DND-41 (cell line): ENCODE results near the gene FAM184B.
"Not testable (repeated sequence)": the region's sequence is repeated elsewhere in the genome, so short reads cannot be mapped to it uniquely, and the experiment has no call there.

Experiments
- ATAC-seq: fragments of 200-7000 bp; cut with Tn5 transposase; 3 replicates; pipeline ENCODE4 v1.9.1; 2021; ENCODE audit warnings: low read depth; ENCODE audit not compliant: insufficient read depth
- DNase-seq: peaks from one replicate; pipeline ENCODE4 v3.0.0-alpha.2; 2020
- H2AFZ ChIP-seq: 2 replicates; pipeline ENCODE4 v1.6.0; 2012; ENCODE audit warnings: low read depth, low read length
- H3K27ac ChIP-seq: 2 replicates; pipeline ENCODE4 v1.5.1; 2012; ENCODE audit warnings: low read length, inconsistent platforms
- H3K27me3 ChIP-seq: fragments of 200-600 bp; sonication (generic); 2 replicates; pipeline ENCODE4 v1.6.0; 2012; ENCODE audit warnings: low read length, mild to moderate bottlenecking, inconsistent platforms; ENCODE audit not compliant: insufficient read depth, poor library complexity
- H3K36me3 ChIP-seq: 2 replicates; pipeline ENCODE4 v1.5.1; 2012; ENCODE audit warnings: low read length, inconsistent platforms; ENCODE audit not compliant: insufficient read depth
- H3K4me1 ChIP-seq: 2 replicates; pipeline ENCODE4 v1.5.1; 2012; ENCODE audit warnings: mild to moderate bottlenecking, low read length; ENCODE audit not compliant: insufficient read depth
- H3K4me2 ChIP-seq: 2 replicates; pipeline ENCODE4 v1.6.0; 2012; ENCODE audit warnings: mild to moderate bottlenecking, moderate library complexity, low read length, inconsistent platforms; ENCODE audit not compliant: insufficient read depth
- H3K4me3 ChIP-seq, 2 experiments: fragments of 200-600 bp in 1 of 2; shearing (Covaris generic) in 1 of 2; 2 replicates each; pipeline ENCODE4 v1.5.1; 2012 to 2016; ENCODE audit warnings: inconsistent platforms in 2 of 2, low read length in 2 of 2, mild to moderate bottlenecking in 2 of 2, low read depth in 1 of 2, moderate library complexity in 1 of 2
- H3K79me2 ChIP-seq: 2 replicates; pipeline ENCODE4 v1.6.0; 2012; ENCODE audit warnings: low read length, inconsistent platforms; ENCODE audit not compliant: insufficient read depth
- H3K9ac ChIP-seq: 2 replicates; pipeline ENCODE4 v1.6.0; 2012; ENCODE audit warnings: low read depth, mild to moderate bottlenecking, inconsistent platforms, low read length, moderate library complexity
- H3K9me3 ChIP-seq: 2 replicates; pipeline ENCODE4 v1.5.1; 2012; ENCODE audit warnings: low read length, moderate library complexity, mild to moderate bottlenecking, inconsistent platforms; ENCODE audit not compliant: insufficient read depth, severe bottlenecking
- H4K20me1 ChIP-seq: 2 replicates; pipeline ENCODE4 v1.6.0; 2012; ENCODE audit warnings: low read length; ENCODE audit not compliant: insufficient read depth
- CTCF ChIP-seq: IDR thresholded peaks from 2 replicates; pipeline ENCODE4 v1.5.1; 2012; ENCODE audit warnings: borderline replicate concordance, low read length, moderate library complexity, mild to moderate bottlenecking; ENCODE audit not compliant: poor library complexity, severe bottlenecking; ENCODE audit errors: extremely low read depth
- EZH2 ChIP-seq: IDR thresholded peaks from 3 replicates; pipeline ENCODE4 v1.6.1; 2012; ENCODE audit warnings: borderline replicate concordance, low read depth, mild to moderate bottlenecking, moderate library complexity, low read length, inconsistent platforms; ENCODE audit not compliant: severe bottlenecking

The FAM184B gene

GRCh38 chr4:17715511-17715910, 65.9 kb downstream of the FAM184B start:
- Histone ChIP-seq H3K27me3 (no peaks in the 10 kb centered on the region), H3K9ac (no peak overlapping the region), H3K9me3 (no peaks in the 10 kb centered on the region), H3K36me3 (no peaks in the 10 kb centered on the region), H3K4me2 (no peak overlapping the region), H3K4me1 (no peaks in the 10 kb centered on the region), H3K4me3 (no peak overlapping the region), H3K79me2 (no peaks in the 10 kb centered on the region), H2AFZ (no peak overlapping the region), H4K20me1 (no peaks in the 10 kb centered on the region), H3K27ac (no peak overlapping the region)
- no peak for TF ChIP-seq CTCF
- no peak for TF ChIP-seq EZH2
- ATAC-seq (no peak), DNase-seq (no peak)

DNA sequence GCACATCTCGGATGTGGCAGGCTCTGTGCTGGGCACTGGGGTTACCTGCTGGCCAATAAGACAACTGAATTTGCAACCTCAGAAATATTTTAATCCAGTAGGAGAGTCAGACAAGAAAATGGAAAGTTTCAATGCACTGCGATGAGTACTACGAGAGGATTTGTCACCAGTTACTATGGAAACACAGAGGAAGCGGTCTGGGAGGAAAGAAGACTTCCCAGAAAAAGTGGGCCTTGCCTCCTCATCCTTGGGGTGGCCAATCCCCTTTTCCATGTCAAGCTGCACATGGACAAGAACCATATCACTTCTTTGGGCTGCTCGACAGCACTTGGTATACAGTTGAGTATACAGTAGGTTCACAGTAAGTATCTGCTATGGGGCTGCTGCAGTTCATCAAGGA, 67.6 kb downstream of the FAM184B start:
- TF ChIP-seq CTCF, result no peak
- TF ChIP-seq EZH2, result no peak
- ATAC-seq, result no peak

DNA sequence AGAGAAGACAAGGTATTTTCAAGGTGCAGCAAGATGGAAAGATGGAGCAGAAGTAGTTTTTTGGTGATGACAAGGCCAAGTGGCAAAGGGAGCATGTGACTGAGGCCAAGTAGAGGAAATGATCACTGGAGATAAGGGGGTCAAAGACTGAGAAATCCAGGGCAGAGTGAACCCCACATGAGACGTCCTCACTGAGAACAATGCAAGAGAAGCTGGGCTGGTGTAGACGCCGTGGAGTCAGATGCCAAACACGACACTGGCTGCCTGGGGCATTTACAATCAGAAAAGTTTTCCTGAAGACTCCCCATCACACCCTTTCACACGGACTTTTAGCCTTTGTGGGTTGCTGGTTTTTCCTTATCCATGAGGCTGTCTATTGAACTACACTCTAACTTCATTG, 69.3 kb downstream of the FAM184B start:
- H3K4me3 ChIP-seq, result no peak overlapping the region
- no peak overlapping the region for H3K4me2 ChIP-seq
- H2AFZ ChIP-seq, result no peak overlapping the region
- DNase-seq (no peak), ATAC-seq (no peak)
- H3K79me2 ChIP-seq, result no peaks in the 10 kb centered on the region
- H3K4me1 ChIP-seq, result no peaks in the 10 kb centered on the region
- H3K27me3 ChIP-seq, result no peaks in the 10 kb centered on the region
- no peak overlapping the region for H3K27ac ChIP-seq
- no peaks in the 10 kb centered on the region for H4K20me1 ChIP-seq
- H3K36me3 ChIP-seq, result no peaks in the 10 kb centered on the region
- no peaks in the 10 kb centered on the region for H3K9me3 ChIP-seq
- no peak for TF ChIP-seq CTCF
- no peak for TF ChIP-seq EZH2
- H3K9ac ChIP-seq, result no peak overlapping the region

More for the DNA sequence above, 67.6 kb downstream of the FAM184B start:
- Histone ChIP-seq H3K4me3 (no peak overlapping the region), H3K79me2 (no peaks in the 10 kb centered on the region), H3K4me2 (no peak overlapping the region), H4K20me1 (no peaks in the 10 kb centered on the region), H3K27me3 (no peaks in the 10 kb centered on the region), H3K9ac (no peak overlapping the region), H3K9me3 (no peaks in the 10 kb centered on the region), H2AFZ (no peak overlapping the region), H3K36me3 (no peaks in the 10 kb centered on the region), H3K27ac (no peak overlapping the region), H3K4me1 (no peaks in the 10 kb centered on the region)
- DNase-seq, result no peak

- not testable (repeated sequence) for H3K9me3 ChIP-seq, H3K79me2 ChIP-seq, H3K4me1 ChIP-seq, ATAC-seq, H3K4me2 ChIP-seq, H3K27me3 ChIP-seq, DNase-seq, H3K36me3 ChIP-seq, H4K20me1 ChIP-seq, H3K9ac ChIP-seq, H3K4me3 ChIP-seq, H3K27ac ChIP-seq, H2AFZ ChIP-seq
These were observed 70.2 kb downstream of the FAM184B start for GRCh38 chr4:17711206-17711605.
